Cerebellar nuclear complex (tissue), 1 donor: ENCODE data around the gene PPP4R2.

Source experiments
- DNase-seq, 2 experiments: peaks; one replicate each; lab custom pipeline; 2025; lab: John Stamatoyannopoulos, UW

The PPP4R2 gene

DNA sequence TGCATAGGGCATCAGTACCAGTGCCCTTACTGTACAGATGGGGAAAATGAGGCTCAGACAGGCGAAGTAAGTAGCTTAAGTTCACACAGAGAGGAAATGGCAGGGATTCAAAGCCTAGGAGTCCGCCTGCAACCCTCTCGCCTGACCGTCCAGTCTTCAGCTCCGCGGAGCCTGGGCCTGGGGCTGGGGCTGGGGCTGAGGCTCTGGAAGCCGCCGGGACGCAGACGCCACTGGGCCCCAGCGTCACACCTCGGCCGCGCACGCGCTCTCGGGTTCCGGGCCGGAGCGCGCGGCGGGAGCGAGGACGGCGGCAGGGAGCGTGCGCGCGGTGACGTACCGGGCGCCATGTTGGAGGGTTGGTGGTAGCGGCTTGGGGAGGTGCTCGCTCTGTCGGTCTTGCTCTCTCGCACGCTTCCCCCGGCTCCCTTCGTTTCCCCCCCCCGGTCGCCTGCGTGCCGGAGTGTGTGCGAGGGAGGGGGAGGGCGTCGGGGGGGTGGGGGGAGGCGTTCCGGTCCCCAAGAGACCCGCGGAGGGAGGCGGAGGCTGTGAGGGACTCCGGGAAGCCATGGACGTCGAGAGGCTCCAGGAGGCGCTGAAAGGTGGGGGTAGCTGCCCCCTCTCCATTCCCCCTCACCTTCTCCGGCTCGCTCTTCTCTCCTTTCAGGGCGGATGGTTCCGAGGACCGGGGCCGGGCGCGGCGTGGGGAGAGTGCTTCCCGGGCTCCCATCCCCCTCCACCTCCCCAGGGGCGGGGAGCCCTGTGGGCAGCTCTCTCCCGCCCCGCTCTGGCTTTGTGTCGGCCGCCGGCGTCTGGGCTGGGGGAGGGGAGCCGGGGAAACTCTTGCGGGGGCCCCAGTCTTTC lies at the start of gene PPP4R2:
Gene PPP4R2 (plus strand): TSS at position 339 of the 861 bp plus-strand sequence. CDS start 227 bp downstream, at position 566.
- peak in 1 of 2 experiments; percentile 20 for DNase-seq

DNA sequence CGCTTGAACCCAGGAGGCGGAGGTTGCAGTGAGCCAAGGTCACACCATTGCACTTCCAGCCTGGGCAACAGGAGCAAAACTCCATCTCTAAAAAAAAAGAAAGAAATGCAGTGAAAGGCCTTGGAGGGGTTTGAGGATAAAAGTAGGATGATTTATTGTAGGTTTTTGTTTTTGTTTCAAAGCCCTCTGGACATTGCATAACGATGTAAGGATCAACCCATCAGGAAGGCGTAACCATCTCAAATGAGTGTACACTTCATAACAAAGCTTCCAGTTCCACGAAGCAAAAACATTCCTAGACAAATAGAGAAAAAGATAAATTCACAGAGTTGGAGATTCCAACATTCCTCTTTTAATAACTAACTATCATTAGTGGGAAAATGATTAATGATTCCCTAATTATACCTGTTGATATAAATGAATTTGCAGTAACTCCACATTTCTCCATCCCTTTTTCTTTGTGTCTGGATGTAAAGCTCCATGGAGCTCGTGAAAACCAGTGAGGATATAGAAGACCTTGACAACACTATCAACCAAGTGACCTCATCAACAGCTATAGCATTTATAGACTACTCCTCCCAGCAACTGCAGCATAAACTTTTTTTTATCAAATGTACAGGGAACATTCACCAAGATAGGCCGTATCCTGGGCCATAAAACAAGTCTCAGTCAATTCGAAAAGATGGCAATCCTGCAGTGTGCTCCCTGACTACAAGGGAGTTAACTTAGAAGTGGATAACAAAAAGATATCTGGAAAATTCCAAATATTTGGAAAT lies 48.7 kb upstream of the PPP4R2 start:
- no peak for DNase-seq

DNA sequence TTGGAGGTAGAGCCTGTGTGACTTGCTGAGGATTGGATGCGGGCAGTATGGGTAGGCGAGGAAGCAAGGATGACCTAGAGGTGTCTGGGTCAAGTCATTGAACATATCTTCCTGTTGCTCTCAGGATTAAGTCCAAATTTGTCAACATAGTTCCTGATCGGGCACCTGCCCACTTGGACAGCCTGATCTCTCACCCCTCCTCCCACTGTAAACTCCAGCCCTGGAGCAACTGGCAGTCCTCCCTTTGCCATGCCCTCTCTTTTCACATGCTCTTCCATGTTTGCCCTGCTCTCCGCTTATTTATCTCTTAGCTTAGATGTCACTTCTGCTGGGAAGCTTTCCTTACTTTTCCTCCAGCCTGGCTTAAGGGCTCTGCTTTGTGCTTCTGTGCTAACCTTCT lies 47.6 kb upstream of the PPP4R2 start:
- no peak for DNase-seq

DNA sequence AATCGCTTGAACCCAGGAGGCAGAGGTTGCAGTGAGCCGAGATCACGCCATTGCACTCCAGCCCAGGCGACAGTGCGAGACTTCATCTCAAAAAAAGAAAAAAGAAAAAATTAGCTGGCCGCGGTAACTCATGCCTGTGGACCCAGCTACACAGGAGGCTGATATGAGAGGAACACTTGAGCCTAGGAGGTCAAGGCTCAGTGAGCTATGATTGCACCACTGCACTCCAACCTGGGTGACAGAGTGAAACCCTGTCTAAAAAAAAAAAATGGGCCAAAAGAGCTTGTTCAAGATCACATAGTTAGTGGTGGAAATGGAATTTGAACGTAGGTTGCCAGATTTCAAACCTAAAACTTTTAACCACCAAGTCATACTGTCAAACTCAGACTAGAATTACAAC lies 46.2 kb upstream of the PPP4R2 start:
- DNase-seq = no peak

DNA sequence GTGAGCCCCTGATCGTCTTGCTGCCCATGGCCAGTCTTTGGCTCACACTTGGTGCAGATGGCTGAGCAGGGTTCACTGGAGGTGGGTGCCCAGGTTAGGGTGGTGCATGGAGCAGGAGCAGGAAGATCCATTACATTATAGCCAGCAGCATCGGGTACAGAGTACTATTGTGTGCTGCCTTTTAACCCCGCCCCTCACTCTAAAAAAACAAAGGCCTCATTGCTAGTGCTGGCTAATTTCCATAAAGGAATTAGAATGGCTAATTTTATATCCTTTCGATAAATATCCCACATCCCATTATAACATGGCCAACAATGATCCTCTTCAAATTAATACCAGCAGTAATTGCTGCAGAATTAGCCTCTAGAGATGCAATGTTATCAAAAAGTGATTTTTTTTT lies 45.8 kb upstream of the PPP4R2 start:
- no peak for DNase-seq

DNA sequence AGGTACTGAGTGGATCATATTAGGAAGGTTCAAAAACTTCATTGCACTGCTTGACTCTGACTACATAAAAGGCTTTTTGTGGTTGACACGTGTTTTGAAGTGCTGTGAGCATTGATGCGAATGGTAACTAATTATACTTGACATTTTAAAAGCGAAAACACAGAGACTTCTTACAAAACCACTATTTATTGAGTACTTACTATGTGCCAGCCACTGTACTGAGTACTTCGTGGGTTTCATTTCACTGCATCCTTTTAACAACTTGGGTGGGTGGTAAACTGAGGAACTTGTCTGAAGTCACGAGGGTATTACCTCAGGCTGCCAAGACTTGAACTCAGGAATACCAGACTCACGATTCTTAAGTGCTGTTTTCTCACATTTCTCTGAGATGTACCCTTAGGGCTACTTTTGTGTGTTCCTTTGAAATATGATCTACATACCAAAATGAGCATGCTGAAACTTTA lies 45.3 kb upstream of the PPP4R2 start:
- no peak for DNase-seq

GRCh38 chr3:72953325-72953956 lies 43.2 kb upstream of the PPP4R2 start:
- DNase-seq = no peak

DNA sequence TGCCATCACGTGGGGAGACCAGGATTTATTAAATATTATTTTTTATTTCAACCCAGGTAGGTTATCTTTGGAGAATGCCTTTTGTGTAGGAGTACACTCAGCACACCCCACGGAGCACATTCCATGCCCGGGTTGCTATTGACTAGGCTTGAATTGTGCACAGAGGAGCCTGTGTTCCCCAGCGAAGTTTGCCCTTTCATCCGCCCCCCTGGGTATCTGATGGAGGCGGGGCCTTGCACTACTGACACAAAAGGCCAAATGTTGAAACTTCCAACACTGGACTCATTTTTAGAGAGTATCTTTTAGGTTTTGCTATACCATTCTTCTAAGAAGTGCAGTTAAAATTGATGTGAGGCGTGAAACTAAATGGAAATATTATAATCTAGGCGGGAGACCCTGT lies 39.3 kb upstream of the PPP4R2 start:
- no peak for DNase-seq

DNA sequence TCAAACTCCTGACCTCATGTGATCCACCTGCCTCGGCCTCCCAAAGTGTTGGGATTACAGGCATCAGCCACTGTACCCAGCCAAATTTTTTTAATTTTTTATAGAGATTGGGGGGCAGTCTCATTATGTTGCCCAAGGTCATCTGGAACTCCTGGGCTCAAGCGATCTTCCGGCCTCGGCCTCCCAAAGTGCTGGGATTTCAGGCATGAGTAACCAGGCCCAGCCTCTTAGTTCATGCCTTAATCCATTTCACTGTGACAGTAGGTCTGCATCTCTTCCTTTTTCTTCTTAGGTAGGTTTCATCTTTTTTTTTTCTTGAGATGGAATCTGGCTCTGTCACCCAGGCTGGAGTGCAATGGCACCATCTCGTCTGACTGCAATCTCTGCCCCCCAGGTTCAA lies 37.3 kb upstream of the PPP4R2 start:
- no peak for DNase-seq

GRCh38 chr3:72960812-72961518 lies 35.6 kb upstream of the PPP4R2 start:
- DNase-seq = no peak

DNA sequence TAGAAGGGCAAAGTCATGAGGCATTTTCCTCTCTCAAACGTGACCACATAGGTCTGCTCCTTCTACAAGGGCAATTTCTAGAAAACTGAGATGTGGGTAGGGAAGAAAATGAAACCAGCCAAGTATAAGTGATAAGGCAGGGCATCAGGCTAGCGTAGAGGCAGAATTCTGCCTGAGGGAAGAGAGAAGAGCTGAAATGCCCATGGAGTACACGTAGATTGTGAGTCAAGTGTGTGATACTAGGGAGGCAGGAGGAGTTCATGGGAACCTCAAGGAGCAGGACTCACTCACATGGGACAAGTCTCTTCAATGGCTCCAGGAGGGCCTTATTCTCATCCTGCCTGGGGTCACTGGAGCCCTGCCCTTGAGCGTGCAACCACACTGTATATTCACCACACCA lies 34.9 kb upstream of the PPP4R2 start:
- no peak for DNase-seq

- no peak for DNase-seq
These were observed 34.3 kb upstream of the PPP4R2 start for GRCh38 chr3:72962317-72962716.

DNA sequence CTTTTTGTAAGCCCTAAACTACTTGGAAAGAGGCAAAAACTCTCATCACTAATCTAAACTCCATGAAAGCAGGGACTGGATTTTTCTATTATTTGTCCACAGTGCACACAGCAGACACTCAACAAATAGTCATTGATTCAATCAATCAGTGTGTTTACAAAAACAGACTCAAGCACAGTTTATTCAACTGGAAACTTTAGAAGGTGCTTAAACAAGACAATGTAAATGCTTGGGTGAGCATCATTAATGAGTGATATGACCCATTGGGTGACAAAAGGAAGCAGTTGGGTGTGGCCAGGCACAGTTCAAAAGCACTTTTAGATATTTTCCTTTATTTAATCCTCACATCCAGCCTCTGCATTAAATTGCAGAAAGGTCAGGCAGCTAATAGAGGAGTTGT lies 32.0 kb upstream of the PPP4R2 start:
- no peak for DNase-seq

GRCh38 chr3:72968266-72968664 lies 28.3 kb upstream of the PPP4R2 start:
- no peak for DNase-seq

- DNase-seq = no peak
These were observed 26.8 kb upstream of the PPP4R2 start for GRCh38 chr3:72969766-72970165.

DNA sequence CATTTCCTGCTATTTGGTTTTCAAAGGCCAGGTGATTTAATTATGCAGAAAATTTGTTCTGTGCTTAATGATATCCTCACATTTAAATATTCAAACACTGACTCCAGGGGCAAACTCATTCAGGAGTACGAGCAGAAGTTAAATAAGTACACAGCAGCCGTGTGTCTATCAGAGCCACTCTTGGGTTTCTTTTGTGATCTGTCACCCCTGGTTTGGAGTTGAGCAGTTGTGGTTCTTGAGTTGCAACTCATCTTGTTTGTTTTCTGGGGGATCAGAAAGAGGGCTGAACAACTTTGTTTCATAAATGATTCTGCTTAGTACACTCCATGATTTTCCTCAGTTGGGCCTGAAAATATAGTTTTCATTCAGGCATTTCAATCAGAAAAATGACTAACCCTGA lies 25.7 kb upstream of the PPP4R2 start:
- no peak for DNase-seq

DNA sequence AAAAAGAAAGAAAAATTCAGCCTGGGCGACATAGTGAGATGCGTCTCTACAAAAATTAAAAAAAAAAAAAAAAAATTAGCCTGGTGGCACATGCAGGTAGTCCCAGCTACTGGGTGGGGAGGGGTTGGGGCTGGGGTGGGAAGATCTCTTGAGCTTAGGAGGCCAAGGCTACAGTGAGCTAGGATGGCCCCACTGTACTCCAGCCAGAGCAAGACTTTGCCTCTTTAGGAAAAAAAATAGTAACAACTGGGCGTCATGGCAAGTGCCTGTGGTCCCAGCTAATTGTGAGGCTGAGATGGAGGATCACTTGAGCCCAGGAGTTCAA lies 23.9 kb upstream of the PPP4R2 start:
- DNase-seq = no peak

DNA sequence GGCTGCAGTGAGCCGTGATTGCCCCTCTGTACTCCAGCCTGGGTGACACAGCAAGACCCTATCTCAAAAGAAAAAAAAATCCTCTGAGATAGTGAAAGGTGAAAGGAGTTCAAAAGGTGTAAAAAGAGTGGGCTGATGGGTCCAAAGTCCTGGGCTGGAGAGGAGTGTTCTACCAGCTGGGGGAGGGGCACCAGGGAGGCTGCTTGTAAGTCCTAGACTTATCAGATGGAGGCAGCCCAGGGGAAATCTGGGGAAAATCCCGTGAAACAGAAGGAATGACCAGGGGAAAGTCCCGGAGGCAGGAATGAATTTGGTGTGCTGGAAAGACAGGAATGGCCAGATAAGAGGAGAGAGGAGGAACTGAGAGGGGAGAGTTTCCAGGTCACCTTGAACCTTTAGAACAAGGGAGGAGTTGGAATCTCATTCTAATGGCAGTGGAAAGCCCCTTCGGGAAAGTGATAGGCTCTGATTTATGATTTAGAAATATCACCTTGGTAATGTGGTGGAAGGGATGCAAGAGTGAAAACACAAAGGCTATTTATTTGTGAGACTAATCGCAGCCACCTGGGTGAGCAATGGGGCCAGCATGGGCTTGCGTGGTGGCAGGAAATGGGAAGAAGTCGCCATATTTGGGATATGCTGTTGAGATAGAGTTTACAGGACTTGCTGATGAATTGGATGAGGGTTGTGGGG lies 23.4 kb upstream of the PPP4R2 start:
- no peak for DNase-seq

DNA sequence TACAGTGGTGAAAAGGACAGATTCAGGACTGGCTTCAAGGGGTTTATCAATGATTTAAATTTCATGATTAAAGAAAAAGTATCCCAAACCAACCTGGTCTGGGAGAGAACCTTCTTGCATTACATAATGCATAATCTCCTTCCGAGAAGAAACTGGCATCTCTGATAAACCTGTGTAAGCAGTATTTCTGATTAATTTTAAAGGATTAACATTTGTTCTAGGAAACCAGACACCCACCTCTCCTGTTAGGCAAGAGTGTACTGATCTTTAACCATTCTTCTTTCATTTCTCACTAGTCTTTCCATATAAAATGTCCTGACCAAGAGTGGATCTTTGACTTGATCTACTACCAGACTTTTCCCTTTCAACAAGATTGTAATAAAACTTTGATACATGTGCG lies 22.8 kb upstream of the PPP4R2 start:
- DNase-seq = no peak

GRCh38 chr3:72974956-72975355 lies 21.7 kb upstream of the PPP4R2 start:
- no peak for DNase-seq

DNA sequence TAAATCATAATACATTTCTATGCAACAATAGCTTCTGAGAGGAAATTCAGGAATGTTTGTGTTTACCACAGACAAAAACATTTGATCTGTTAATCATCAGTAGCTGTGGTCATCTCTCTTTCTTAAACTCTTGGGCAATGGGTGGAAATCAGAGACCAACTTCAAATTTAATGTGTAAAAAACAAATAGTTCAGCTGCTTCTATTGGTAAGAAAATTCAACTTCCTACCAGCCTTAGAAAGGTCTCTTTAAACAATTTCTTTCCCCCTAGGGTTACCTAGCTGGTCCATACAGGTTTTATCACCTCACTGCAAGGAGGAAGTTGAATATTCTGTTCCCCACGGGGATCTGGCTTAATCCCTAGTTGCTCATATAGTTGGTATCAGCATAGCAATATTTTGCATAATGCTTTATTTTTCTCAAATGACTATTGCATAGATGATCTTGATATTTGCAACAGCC lies 20.3 kb upstream of the PPP4R2 start:
- DNase-seq = no peak
